Astrocyte (in vitro differentiated cells and primary cell): Measurements from ENCODE around the gene KRT84. TPM values are rescaled to one million over a fixed set of nuclear protein-coding genes. Genes with fewer than 3 reads are reported as not detected.

Source experiments
- DNase-seq: peaks from one replicate; pipeline ENCODE4 v3.0.0-alpha.2; 2010; ENCODE audit warnings: low read depth
- FAIRE-seq: peaks from 2 replicates; lab custom pipeline; 2011; peaks lifted over from hg19 to GRCh38; lab: Jason Lieb, UNC
- H2AFZ ChIP-seq: 2 replicates; pipeline ENCODE4 v1.6.0; 2012; ENCODE audit warnings: low read depth, low read length, inconsistent platforms
- H3K27ac ChIP-seq: 2 replicates; pipeline ENCODE4 v1.5.1; 2011; ENCODE audit warnings: low read depth, low read length, inconsistent platforms
- H3K27me3 ChIP-seq: 2 replicates; pipeline ENCODE4 v1.6.0; 2011; ENCODE audit warnings: low read length, inconsistent platforms; ENCODE audit not compliant: insufficient read depth
- H3K36me3 ChIP-seq: 2 replicates; pipeline ENCODE4 v1.5.1; 2011; ENCODE audit warnings: low read length, inconsistent platforms; ENCODE audit not compliant: insufficient read depth
- H3K4me1 ChIP-seq: 2 replicates; pipeline ENCODE4 v1.5.1; 2011; ENCODE audit warnings: low read length, inconsistent platforms; ENCODE audit not compliant: insufficient read depth
- H3K4me2 ChIP-seq: 2 replicates; pipeline ENCODE4 v1.6.0; 2012; ENCODE audit warnings: low read length, inconsistent platforms
- H3K4me3 ChIP-seq: 2 replicates; pipeline ENCODE4 v1.5.1; 2011; ENCODE audit warnings: low read depth, mild to moderate bottlenecking, low read length, inconsistent platforms; ENCODE audit not compliant: insufficient read depth
- H3K79me2 ChIP-seq: 2 replicates; pipeline ENCODE4 v1.6.0; 2012; ENCODE audit warnings: mild to moderate bottlenecking, low read length, inconsistent platforms; ENCODE audit not compliant: insufficient read depth
- H3K9ac ChIP-seq: 2 replicates; pipeline ENCODE4 v1.6.0; 2012; ENCODE audit warnings: mild to moderate bottlenecking, low read length, inconsistent platforms
- H3K9me3 ChIP-seq: 2 replicates; pipeline ENCODE4 v1.5.1; 2012; ENCODE audit warnings: low read depth, mild to moderate bottlenecking, low read length, inconsistent platforms; ENCODE audit not compliant: insufficient read depth
- H4K20me1 ChIP-seq: 2 replicates; pipeline ENCODE4 v1.6.0; 2012; ENCODE audit warnings: low read length, inconsistent platforms; ENCODE audit not compliant: insufficient read depth
- H3K27ac Mint-ChIP-seq: one replicate; pipeline ENCODE4 v1.8.0; 2021; ENCODE audit warnings: mild to moderate bottlenecking, mixed read lengths; ENCODE audit not compliant: unreplicated experiment
- H3K27me3 Mint-ChIP-seq: one replicate; pipeline ENCODE4 v1.8.0; 2021; ENCODE audit warnings: low read depth, mixed read lengths; ENCODE audit not compliant: unreplicated experiment
- H3K36me3 Mint-ChIP-seq: one replicate; pipeline ENCODE4 v1.8.0; 2021; ENCODE audit warnings: low read depth, mixed read lengths; ENCODE audit not compliant: unreplicated experiment
- H3K4me1 Mint-ChIP-seq: one replicate; pipeline ENCODE4 v1.8.0; 2021; ENCODE audit warnings: low read depth, mixed read lengths; ENCODE audit not compliant: unreplicated experiment
- H3K4me3 Mint-ChIP-seq: one replicate; pipeline ENCODE4 v1.8.0; 2021; ENCODE audit warnings: mild to moderate bottlenecking, moderate library complexity, mixed read lengths; ENCODE audit not compliant: unreplicated experiment
- H3K9me3 Mint-ChIP-seq: one replicate; pipeline ENCODE4 v1.8.0; 2021; ENCODE audit warnings: mild to moderate bottlenecking, mixed read lengths; ENCODE audit not compliant: unreplicated experiment
- EZH2 ChIP-seq: IDR thresholded peaks from 2 replicates; pipeline ENCODE4 v1.6.1; 2012; ENCODE audit warnings: mild to moderate bottlenecking, low read length, inconsistent platforms; ENCODE audit not compliant: insufficient read depth
- total RNA-seq: library from RNA; stranded (reverse); gene quantifications from 2 replicates; pipeline ENCODE4 v1.2.1, GENCODE V29; 2021
- TF ChIP-seq, protein P1 (sequence below): IDR thresholded peaks from 2 replicates; pipeline ENCODE4 v1.5.1; 2011; ENCODE audit warnings: low read depth, mild to moderate bottlenecking, inconsistent platforms, low read length, moderate library complexity; ENCODE audit not compliant: insufficient read depth

Gene KRT84
- total RNA-seq, 1 donor from 2014 or later = not detected

DNA sequence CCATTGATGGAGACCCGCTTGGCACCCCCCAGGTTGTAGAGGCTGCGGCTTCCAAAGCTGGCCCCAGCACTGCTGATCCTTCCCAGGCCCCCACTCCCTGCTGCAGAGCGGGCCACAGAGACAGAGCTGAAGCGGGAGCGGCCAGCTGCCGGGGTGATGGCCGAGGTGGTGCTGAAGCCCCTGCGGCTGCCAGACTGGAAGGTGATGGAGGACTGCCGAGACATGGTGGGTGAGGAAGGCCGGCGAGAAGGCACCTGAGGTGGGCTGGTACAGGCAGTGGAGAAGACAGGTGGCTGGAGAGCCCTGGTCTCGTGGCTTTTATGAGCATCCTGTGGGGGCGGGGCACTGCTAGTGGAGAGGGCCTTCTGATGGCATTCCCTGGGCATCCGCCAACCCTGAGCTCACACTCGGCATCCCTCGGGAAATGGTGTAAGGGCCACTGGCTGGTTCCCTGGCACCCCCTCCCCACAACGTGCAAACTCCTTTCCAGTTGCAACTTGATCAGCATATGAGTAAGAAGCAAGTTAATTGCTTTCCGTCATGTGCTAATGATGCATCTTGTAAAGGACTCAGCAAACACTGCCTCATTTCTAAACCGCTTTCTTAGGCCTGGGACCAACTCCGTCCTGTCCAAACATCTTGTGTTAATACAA, 48.8 kb upstream of the KRT84 start, which contains the start of gene KRT75:
KRT75 (minus strand) TSS at position 291 of the 653 bp plus-strand sequence; CDS start at position 224, 67 bp downstream.
- H3K4me1 Mint-ChIP-seq = peaks cover 24% of the 10 kb centered on the region
- Histone ChIP-seq H3K4me3 (no peak within 1 kb of the TSS), H3K4me1 (peaks cover 11% of the 10 kb centered on the region), H3K27ac (no peak within 1 kb of the TSS), H3K27me3 (peaks cover 17% of the 10 kb centered on the region), H3K9ac (no peak within 1 kb of the TSS), H4K20me1 (no peaks in the 10 kb centered on the region), H3K36me3 (no peaks in the 10 kb centered on the region), H2AFZ (no peak within 1 kb of the TSS), H3K4me2 (no peak within 1 kb of the TSS), H3K9me3 (no peaks in the 10 kb centered on the region), H3K79me2 (no peaks in the 10 kb centered on the region)
- FAIRE-seq (no peak), DNase-seq (peak; percentile 67)
- no peak within 1 kb of the TSS for H3K27ac Mint-ChIP-seq
- peaks cover 46% of the 10 kb centered on the region for H3K27me3 Mint-ChIP-seq
- H3K36me3 Mint-ChIP-seq = no peaks in the 10 kb centered on the region
- no peak within 1 kb of the TSS for H3K4me3 Mint-ChIP-seq
- H3K9me3 Mint-ChIP-seq = peaks cover 2% of the 10 kb centered on the region
- TF ChIP-seq, protein P1, sequence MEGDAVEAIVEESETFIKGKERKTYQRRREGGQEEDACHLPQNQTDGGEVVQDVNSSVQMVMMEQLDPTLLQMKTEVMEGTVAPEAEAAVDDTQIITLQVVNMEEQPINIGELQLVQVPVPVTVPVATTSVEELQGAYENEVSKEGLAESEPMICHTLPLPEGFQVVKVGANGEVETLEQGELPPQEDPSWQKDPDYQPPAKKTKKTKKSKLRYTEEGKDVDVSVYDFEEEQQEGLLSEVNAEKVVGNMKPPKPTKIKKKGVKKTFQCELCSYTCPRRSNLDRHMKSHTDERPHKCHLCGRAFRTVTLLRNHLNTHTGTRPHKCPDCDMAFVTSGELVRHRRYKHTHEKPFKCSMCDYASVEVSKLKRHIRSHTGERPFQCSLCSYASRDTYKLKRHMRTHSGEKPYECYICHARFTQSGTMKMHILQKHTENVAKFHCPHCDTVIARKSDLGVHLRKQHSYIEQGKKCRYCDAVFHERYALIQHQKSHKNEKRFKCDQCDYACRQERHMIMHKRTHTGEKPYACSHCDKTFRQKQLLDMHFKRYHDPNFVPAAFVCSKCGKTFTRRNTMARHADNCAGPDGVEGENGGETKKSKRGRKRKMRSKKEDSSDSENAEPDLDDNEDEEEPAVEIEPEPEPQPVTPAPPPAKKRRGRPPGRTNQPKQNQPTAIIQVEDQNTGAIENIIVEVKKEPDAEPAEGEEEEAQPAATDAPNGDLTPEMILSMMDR = no peak

DNA sequence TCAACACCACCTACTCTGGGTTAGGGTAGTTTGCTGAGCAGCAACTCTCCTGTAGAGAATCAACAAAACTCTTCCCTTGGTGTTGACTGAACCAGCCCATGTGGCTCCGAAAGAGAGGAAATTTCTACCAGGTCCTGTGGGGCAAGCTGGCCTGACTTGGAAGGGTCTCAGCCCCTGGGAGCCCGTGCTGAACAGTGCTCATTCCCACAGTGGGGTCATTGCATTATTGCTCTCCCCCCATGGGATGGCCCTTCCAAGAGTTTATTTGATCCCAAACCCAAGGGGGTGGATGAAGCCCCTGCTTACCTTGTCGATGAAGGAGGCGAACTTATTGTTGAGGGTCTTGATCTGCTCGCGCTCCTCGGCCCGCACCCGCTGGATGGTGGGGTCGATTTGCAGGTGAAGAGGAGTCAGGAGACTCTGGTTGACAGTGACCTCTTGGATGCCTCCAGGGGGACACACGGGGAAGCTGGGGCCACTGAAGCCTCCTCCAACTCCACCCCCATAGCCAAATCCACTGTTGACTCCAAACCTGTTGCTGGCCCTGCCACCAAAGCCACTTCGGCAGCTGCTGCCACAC, 48.1 kb upstream of the KRT84 start:
- Histone ChIP-seq H3K4me2 (no peak overlapping the region), H3K9me3 (no peaks in the 10 kb centered on the region), H3K27me3 (peaks cover 23% of the 10 kb centered on the region), H4K20me1 (no peaks in the 10 kb centered on the region), H3K27ac (no peak overlapping the region), H3K79me2 (no peaks in the 10 kb centered on the region), H3K4me3 (no peak overlapping the region), H3K9ac (no peak overlapping the region), H3K4me1 (peaks cover 11% of the 10 kb centered on the region), H2AFZ (no peak overlapping the region), H3K36me3 (no peaks in the 10 kb centered on the region)
- peaks cover 6% of the 10 kb centered on the region for H3K9me3 Mint-ChIP-seq
- DNase-seq (no peak), FAIRE-seq (no peak)
- peaks cover 50% of the 10 kb centered on the region for H3K27me3 Mint-ChIP-seq
- H3K27ac Mint-ChIP-seq = no peak overlapping the region
- no peak overlapping the region for H3K4me3 Mint-ChIP-seq
- TF ChIP-seq, protein P1 = no peak
- TF ChIP-seq EZH2 = no peak
- peaks cover 24% of the 10 kb centered on the region for H3K4me1 Mint-ChIP-seq
- H3K36me3 Mint-ChIP-seq = peaks cover under 1% of the 10 kb centered on the region
